SK-MEL-5 (cell line): Measurements from ENCODE around the gene FNDC3A. TPM values are rescaled to one million over a fixed set of nuclear protein-coding genes. Genes with fewer than 3 reads are reported as not detected.
"Not testable (repeated sequence)": the region's sequence is repeated elsewhere in the genome, so short reads cannot be mapped to it uniquely, and the experiment has no call there.

ENCODE experiments used
- DNase-seq: peaks from one replicate; pipeline ENCODE4 v3.0.0-alpha.2; 2016; ENCODE audit warnings: low read depth, low spot score
- in situ Hi-C: cut with HindIII; loops from 2 replicates; pipeline ENCODE4 v1.10.0; 2016; ENCODE audit warnings: low sequenced_read_pairs, high pct_unique_total_duplicates, low pct_unique_long_range_greater_than_20kb
- total RNA-seq: library from RNA; depleted of rRNA; stranded (reverse); fragments of >200 nt; shearing (Covaris generic); gene quantifications from 2 replicates; pipeline ENCODE4 v1.2.3, GENCODE V29; 2014

FNDC3A gene
- total RNA-seq, 1 experiment from 2014 or later, result 116 TPM

GRCh38 chr13:49061388-49061752 is 85.7 kb downstream of the FNDC3A start:
- DNase-seq, in situ Hi-C loops: not testable (repeated sequence)

GRCh38 chr13:49062297-49062896 is 86.7 kb downstream of the FNDC3A start:
- no peak for DNase-seq
- in situ Hi-C loops, result no loop called here

GRCh38 chr13:49063011-49063410 is 87.3 kb downstream of the FNDC3A start:
- in situ Hi-C loops, result no loop called here
- no peak for DNase-seq

- in situ Hi-C loops, result no loop called here
- DNase-seq, result peak; percentile 20
Measured at GRCh38 chr13:49063497-49063896, 87.8 kb downstream of the FNDC3A start.

- in situ Hi-C loops, result no loop called here
- DNase-seq, result no peak
Measured at GRCh38 chr13:49064476-49064875, 88.8 kb downstream of the FNDC3A start.

- no peak for DNase-seq
- in situ Hi-C loops, result no loop called here
Measured at GRCh38 chr13:49066856-49067255, 91.1 kb downstream of the FNDC3A start.

GRCh38 chr13:49068498-49068897 is 92.8 kb downstream of the FNDC3A start:
- DNase-seq, in situ Hi-C loops: not testable (repeated sequence)

GRCh38 chr13:49070021-49070420 is 94.3 kb downstream of the FNDC3A start:
- in situ Hi-C loops, DNase-seq: not testable (repeated sequence)

- no peak for DNase-seq
- in situ Hi-C loops, result no loop called here
Measured at GRCh38 chr13:49071341-49071937, 95.7 kb downstream of the FNDC3A start.

GRCh38 chr13:49082653-49083536 is 107.2 kb downstream of the FNDC3A start:
- in situ Hi-C loops, result no loop called here
- DNase-seq, result no peak

- in situ Hi-C loops, result no loop called here
- DNase-seq, result no peak
Measured at GRCh38 chr13:49084961-49085360, 109.2 kb downstream of the FNDC3A start.

- in situ Hi-C loops, result no loop called here
- peak; percentile 88 for DNase-seq
Measured at GRCh38 chr13:49086722-49087121, 111.0 kb downstream of the FNDC3A start.

GRCh38 chr13:49093376-49093775 is 117.7 kb downstream of the FNDC3A start:
- in situ Hi-C loops, result no loop called here
- DNase-seq, result no peak

GRCh38 chr13:49097374-49097773 is 121.7 kb downstream of the FNDC3A start:
- peak; percentile 73 for DNase-seq
- in situ Hi-C loops, result no loop called here

GRCh38 chr13:49098198-49098597 is 122.5 kb downstream of the FNDC3A start:
- in situ Hi-C loops, result no loop called here
- DNase-seq, result peak; percentile 95

- DNase-seq, result peak; percentile 66
- in situ Hi-C loops, result no loop called here
Measured at GRCh38 chr13:49098771-49099512, 123.2 kb downstream of the FNDC3A start.

GRCh38 chr13:49099513-49099877 is 123.8 kb downstream of the FNDC3A start:
- in situ Hi-C loops, result no loop called here
- DNase-seq, result no peak
